GM06990 (cell line): Measurements from ENCODE around the gene ERVH48-1.

ENCODE experiments used
- DNase-seq: peaks from one replicate; pipeline ENCODE4 v3.0.0-alpha.2; 2011; ENCODE audit not compliant: insufficient read length; ENCODE audit errors: extremely low read depth
- H3K27me3 ChIP-seq: replicated peaks from 2 replicates; pipeline ENCODE4 v1.6.0; 2011; ENCODE audit warnings: low read length; ENCODE audit not compliant: control insufficient read depth, insufficient read depth
- H3K36me3 ChIP-seq: 2 replicates; pipeline ENCODE4 v1.5.1; 2011; ENCODE audit warnings: low read length; ENCODE audit not compliant: control insufficient read depth, insufficient read depth
- H3K4me3 ChIP-seq: replicated peaks from 2 replicates; pipeline ENCODE4 v1.5.1; 2011; ENCODE audit warnings: low read depth, mild to moderate bottlenecking, control low read depth, low read length
- CTCF ChIP-seq: IDR thresholded peaks from 2 replicates; pipeline ENCODE4 v1.5.1; 2011; ENCODE audit warnings: low read length, control low read depth, mild to moderate bottlenecking, inconsistent platforms; ENCODE audit not compliant: insufficient read depth, poor library complexity, severe bottlenecking

Gene ERVH48-1

DNA sequence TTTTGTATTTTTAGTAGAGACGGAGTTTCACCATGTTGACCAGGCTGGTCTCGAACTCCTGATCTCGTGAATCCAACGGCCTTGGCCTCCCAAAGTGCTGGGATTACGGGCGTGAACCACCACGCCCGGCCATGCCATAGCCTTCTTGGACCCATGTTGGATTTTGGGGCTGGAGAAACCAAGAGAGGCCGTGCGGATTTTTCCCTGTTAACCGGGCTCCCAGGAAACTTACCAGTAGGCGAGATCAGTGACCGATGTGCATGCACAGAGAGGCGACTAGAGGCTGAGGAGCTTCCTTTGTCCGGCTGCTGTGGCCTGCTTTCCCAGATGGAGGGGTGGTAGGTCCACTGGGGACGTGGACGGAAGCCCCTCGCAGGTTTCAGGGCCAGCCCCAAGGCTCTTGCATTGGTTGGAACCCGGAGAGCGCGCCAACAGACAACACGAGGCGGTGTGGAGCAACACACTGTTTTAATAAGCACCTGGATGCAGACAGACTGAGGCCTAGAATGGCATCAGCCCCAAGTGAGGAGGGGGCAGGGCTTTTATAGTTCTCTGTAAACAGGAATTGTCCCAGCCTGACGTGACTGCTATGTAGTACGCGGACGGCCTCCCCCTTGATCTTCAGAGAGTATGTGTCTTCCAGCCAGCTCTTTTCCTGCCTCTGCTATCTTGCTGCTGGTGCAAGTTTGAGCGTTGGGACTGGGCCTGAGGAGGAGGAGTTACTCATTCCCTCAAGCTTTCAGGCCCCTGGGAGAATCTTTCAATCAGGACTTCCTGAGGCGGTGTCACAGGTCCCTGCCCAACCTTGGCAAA is at the start of gene ERVH48-1:
TSS of gene ERVH48-1 (minus strand) at position 517 of the 813 bp plus-strand sequence. CDS start 6,624 bp downstream, outside the sequence.
- no peak within 1 kb of the TSS for H3K4me3 ChIP-seq
- no peak for DNase-seq

DNA sequence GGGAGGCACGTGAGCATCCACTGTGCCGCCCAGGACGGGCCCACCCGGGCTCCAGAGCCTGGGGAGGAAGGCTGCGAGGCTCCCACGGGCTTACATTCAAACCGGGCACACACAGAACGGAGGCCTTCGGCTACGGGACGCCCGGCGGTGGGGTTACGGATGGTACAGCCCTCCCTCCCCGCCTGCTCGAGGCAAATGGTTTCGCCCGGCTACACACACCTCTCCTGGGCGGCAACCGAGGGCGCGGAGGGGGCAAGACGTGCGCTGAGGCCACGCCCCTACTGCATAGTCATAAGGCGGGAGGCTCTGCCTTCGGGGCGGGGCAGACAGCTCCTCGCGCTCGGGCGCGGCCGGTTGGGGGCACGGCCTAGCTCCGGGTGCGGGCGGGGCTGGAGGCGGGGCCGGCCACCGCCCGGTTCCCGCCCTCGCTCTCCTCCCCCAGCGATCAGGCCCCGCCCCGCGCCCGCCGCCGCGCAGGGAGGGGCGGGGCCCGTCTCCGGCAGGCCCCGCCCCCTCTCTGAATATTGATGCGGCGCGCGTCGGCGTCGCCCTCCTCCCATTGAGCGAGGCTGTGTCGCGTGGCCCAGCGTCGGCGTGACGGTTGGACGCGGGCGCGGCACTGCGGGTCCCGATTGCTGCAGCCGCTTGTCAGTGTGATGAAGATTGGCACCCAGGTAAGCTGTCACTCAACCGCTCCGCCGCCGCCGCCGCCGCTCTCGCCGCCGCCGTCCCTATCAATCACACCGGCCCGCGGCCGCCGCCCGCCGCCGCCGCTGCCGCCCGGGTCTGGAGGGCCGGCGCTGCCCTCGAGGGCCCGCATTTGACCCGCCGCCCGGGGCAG is 48.8 kb upstream of the ERVH48-1 start, which contains the start of gene PKNOX1:
TSS of gene PKNOX1 (plus strand) at position 572 of the 841 bp plus-strand sequence. CDS start 29,820 bp downstream, outside the sequence.
- Histone ChIP-seq H3K4me3 (peak within 1 kb of the TSS; percentile 89), H3K36me3 (no peaks in the 10 kb centered on the region), H3K27me3 (no peaks in the 10 kb centered on the region)
- peak; percentile 99 for DNase-seq
- TF ChIP-seq CTCF = no peak

More for the DNA sequence above, at the start of gene ERVH48-1:
- Histone ChIP-seq H3K36me3 (no peaks in the 10 kb centered on the region), H3K27me3 (no peaks in the 10 kb centered on the region)
- no peak for TF ChIP-seq CTCF

DNA sequence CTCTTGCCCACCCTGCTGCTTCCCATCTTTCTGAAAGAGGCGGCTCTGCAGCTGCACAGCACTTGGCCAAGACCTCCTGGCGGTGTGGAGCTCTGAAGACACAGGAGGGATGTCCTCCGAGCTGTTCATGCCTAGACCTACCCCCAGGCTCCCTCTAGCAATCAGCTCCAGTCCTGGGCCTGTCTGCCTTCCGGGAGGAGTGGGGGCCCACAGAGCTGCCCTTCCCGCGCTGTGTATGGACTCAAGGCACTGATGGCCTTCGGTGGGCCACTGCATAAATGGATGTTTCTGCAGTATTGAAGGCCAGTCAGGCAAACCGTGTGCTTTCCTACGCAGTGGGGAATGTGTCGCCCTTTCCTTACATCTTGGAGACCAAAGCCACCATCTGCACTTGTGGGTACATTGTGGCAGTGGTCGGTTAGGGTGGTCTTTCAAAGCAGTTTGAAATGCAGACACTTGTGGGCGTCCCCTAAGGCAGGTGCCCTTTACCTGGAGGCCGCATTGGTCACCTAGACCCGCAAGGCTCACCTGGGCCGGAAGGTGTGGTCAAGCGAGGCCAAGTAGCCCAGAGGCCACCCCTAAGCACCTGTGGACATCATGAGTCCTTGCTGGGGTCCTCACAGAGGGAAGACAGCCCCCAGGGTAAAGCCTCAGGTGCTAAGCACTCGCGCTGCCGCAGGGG is 48.0 kb upstream of the ERVH48-1 start:
- no peak for DNase-seq
- TF ChIP-seq CTCF = no peak
- Histone ChIP-seq H3K36me3 (no peaks in the 10 kb centered on the region), H3K27me3 (no peaks in the 10 kb centered on the region), H3K4me3 (peak overlapping the region; percentile 58)

- H3K27me3 ChIP-seq = no peaks in the 10 kb centered on the region
- no peak for DNase-seq
Observed at GRCh38 chr21:42971897-42972275, 46.5 kb upstream of the ERVH48-1 start.

More at GRCh38 chr21:42971897-42972275, 46.5 kb upstream of the ERVH48-1 start:
- Histone ChIP-seq H3K36me3 (no peaks in the 10 kb centered on the region), H3K4me3 (no peak overlapping the region)
- no peak for TF ChIP-seq CTCF
